ENCODE results near the gene DNER. TPM values are rescaled to one million over a fixed set of nuclear protein-coding genes. Genes with fewer than 3 reads are reported as not detected.

Gene DNER
- total RNA-seq, 1 experiment from 2014 or later, result 2.9 TPM

DNA sequence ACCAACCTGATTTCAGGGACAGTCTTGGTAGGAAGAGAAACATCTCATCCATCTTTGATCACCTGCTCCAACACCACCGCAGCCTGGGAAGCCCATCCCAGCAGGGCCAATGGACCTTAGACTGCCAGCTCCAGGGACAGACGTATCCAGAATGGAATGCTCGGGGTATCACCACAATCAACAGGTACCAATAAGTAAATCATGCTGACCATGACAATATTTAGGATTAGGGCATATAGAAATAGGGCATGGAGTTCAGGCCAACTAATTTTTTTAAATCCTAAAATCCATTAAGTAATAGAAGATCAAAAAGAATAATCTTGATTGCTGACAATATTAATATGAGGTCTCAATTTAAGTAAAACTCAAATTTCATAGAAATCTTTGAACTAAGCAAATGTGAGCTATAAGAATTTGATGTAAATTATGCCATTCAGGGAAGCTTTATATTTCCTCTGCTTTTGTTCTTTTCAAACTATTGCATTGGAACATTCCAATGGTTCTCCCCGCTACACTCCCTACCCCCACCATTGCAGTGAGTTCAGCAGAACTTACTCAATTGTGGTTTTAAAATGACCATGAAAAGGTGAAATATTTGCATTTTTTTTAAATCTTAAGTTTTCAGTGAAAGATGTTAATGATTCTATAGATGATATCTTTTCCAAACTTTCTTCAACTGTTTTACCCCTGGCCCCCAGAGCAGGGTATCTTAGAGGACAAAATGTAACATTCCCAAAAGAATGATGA, 138.6 kb downstream of the DNER start (continued):
- TF ChIP-seq CEBPB (IDR thresholded peaks at IDR 0.05; ENCODE audit: low read depth), result no peak
- TF ChIP-seq SP1 (IDR thresholded peaks at IDR 0.05; ENCODE audit: low read depth), result no peak
- TF ChIP-seq CTCF (IDR thresholded peaks at IDR 0.05 in 2 of 3, conservative IDR thresholded peaks at IDR 0.05 in 1 of 3; ENCODE audit: borderline replicate concordance in 1 of 3, insufficient read depth in 1 of 3, low read depth in 2 of 3, low read length in 2 of 3), result no peak

GRCh38 chr2:229572507-229573271, 141.7 kb downstream of the DNER start:
- Histone ChIP-seq H3K9ac (ENCODE audit: low read length) (no peak overlapping the region), H2AFZ (ENCODE audit: low read depth, low read length, poor library complexity, severe bottlenecking) (no peak overlapping the region), H3K79me2 (ENCODE audit: insufficient read depth, low read length) (no peaks in the 10 kb centered on the region), H3K4me3 (replicated peaks in 1 of 2; ENCODE audit: low read depth in 1 of 2, low read length in 2 of 2) (no peak overlapping the region), H3K36me3 (ENCODE audit: control insufficient read depth in 1 of 2, insufficient read depth in 2 of 2, low read length in 2 of 2) (no peaks in the 10 kb centered on the region), H3K9me2 (ENCODE audit: insufficient read depth) (no peaks in the 10 kb centered on the region), H3K27me3 (ENCODE audit: insufficient read depth, low read length) (no peaks in the 10 kb centered on the region), H3K9me3 (ENCODE audit: control insufficient read depth in 1 of 2, insufficient read depth in 1 of 2, low read depth in 1 of 2, low read length in 2 of 2) (no peaks in the 10 kb centered on the region), H4K20me1 (ENCODE audit: insufficient read depth) (no peaks in the 10 kb centered on the region), H3K4me1 (ENCODE audit: control insufficient read depth in 1 of 2, insufficient read depth in 2 of 2, low read length in 2 of 2) (no peaks in the 10 kb centered on the region), H3K4me2 (ENCODE audit: low read length) (no peak overlapping the region), H3K27ac (ENCODE audit: low read depth, low read length) (no peak overlapping the region)
- BruUV-seq (replicated peaks), result no TSS peak
- CTCF ChIA-PET, result no interaction called here
- RAD21 ChIA-PET (ENCODE audit: low non-redundant PET in 1 of 2, low total read pairs in 2 of 2, uncharacterized antibody in 2 of 2, unreplicated experiment in 2 of 2), result no interaction called here
- POLR2A ChIA-PET, result no interaction called here
- no peak for DNase-seq (ENCODE audit: low read depth, low spot score)
- intact Hi-C loops (cut with micrococcal nuclease), result no loop called here
- no peak for ATAC-seq
- TF ChIP-seq FOSL1 (IDR thresholded peaks at IDR 0.05; ENCODE audit: low read depth) (no peak), CBX3 (IDR thresholded peaks at IDR 0.05; ENCODE audit: low read depth) (no peak), JUND (IDR thresholded peaks at IDR 0.05) (no peak), TCF7L2 (IDR thresholded peaks at IDR 0.05; ENCODE audit: borderline replicate concordance, extremely low read depth, insufficient read depth, insufficient read length) (no peak), POLR2AphosphoS5 (IDR thresholded peaks at IDR 0.05; ENCODE audit: low read depth, low read length) (no peak), EGR1 (IDR thresholded peaks at IDR 0.05; ENCODE audit: low read depth) (no peak), ZFX (IDR thresholded peaks at IDR 0.05) (no peak), ZBTB33 (IDR thresholded peaks at IDR 0.05; ENCODE audit: extremely low read depth, insufficient replicate concordance, low read length) (no peak), RAD21 (IDR thresholded peaks at IDR 0.05; ENCODE audit: low read depth) (no peak), CTCF (IDR thresholded peaks at IDR 0.05 in 2 of 3, conservative IDR thresholded peaks at IDR 0.05 in 1 of 3; ENCODE audit: borderline replicate concordance in 1 of 3, insufficient read depth in 1 of 3, low read depth in 2 of 3, low read length in 2 of 3) (no peak), SIN3A (IDR thresholded peaks at IDR 0.05; ENCODE audit: low read depth) (no peak), YY1 (IDR thresholded peaks at IDR 0.05; ENCODE audit: extremely low read depth, insufficient replicate concordance, low read depth, low read length) (no peak), ELF1 (IDR thresholded peaks at IDR 0.05; ENCODE audit: borderline replicate concordance, low read depth) (no peak), EZH2phosphoT487 (IDR thresholded peaks at IDR 0.05; ENCODE audit: borderline replicate concordance) (no peak)
- TF ChIP-seq, protein P1, sequence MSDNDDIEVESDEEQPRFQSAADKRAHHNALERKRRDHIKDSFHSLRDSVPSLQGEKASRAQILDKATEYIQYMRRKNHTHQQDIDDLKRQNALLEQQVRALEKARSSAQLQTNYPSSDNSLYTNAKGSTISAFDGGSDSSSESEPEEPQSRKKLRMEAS (IDR thresholded peaks at IDR 0.05), result no peak

Measured in HCT116 (cell line).